ENCODE data around the gene SLC2A9. TPM values are rescaled to one million over a fixed set of nuclear protein-coding genes. Genes with fewer than 3 reads are reported as not detected.

SLC2A9 gene
- total and polyA plus RNA-seq, 2 of the 4 experiments (the other 2 are of a cell fraction): 0.72 to 2.1 TPM

DNA sequence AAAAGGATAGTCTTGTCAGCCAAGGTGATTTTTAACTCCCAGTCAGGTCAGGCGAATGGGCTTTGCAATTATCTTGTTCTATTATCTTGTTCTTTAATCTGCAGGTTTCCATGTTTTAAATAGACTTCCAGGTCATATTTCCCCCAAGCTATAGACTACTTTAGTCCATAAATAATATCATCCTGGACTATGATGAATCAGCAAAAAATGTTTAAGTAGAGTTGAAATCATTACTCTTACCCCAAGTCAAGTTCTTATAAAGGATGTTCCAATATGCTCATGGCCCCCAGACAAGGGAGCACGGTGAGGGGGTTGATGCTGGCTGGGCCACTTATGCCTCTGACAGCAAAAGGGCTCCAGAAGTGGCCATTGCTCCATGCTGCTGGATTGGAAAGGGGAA lies 75.1 kb downstream of the SLC2A9 start:
- Histone ChIP-seq H4K20me1 (ENCODE audit: insufficient read depth, low read length) (no peaks in the 10 kb centered on the region), H3K27ac (ENCODE audit: insufficient read depth, low read length) (no peak overlapping the region), H3K56ac (ENCODE audit: extremely low read depth, insufficient read depth, low read length) (no peak overlapping the region), H3K36me3 (ENCODE audit: control insufficient read depth, insufficient read depth, low read length) (no peaks in the 10 kb centered on the region), H3K18ac (ENCODE audit: low read depth, low read length) (no peak overlapping the region), H3K4ac (ENCODE audit: low read depth, low read length) (no peak overlapping the region), H2BK15ac (ENCODE audit: low read depth, low read length) (no peak overlapping the region), H3K9me3 (ENCODE audit: control insufficient read depth, insufficient read depth, low read length) (no peaks in the 10 kb centered on the region), H3K23ac (ENCODE audit: low read depth, low read length) (no peak overlapping the region), H2BK5ac (ENCODE audit: low read depth, low read length, poor library complexity, severe bottlenecking) (no peak overlapping the region), H2AK9ac (replicated peaks; ENCODE audit: low read depth, low read length, poor library complexity) (no peak overlapping the region), H4K91ac (ENCODE audit: insufficient read depth, low read depth, low read length) (no peak overlapping the region), H4K8ac (ENCODE audit: low read depth in 2 of 2, low read length in 2 of 2) (no peak overlapping the region), H2AFZ (replicated peaks; ENCODE audit: low read length, poor library complexity) (no peak overlapping the region), H3K79me1 (ENCODE audit: low read depth in 1 of 2, low read length in 2 of 2) (no peaks in the 10 kb centered on the region), H3K9ac (ENCODE audit: low read depth, low read length) (no peak overlapping the region), H2AK5ac (ENCODE audit: low read depth, low read length) (no peak overlapping the region), H4K5ac (ENCODE audit: low read depth, low read length) (no peak overlapping the region), H3K4me2 (ENCODE audit: low read depth, low read length) (no peak overlapping the region), H3K9me1 (ENCODE audit: insufficient read depth, low read length) (no peaks in the 10 kb centered on the region), H2BK20ac (ENCODE audit: low read depth, low read length) (no peak overlapping the region), H2BK120ac (ENCODE audit: low read depth, low read length) (no peak overlapping the region), H3K14ac (replicated peaks; ENCODE audit: low read depth, low read length) (no peak overlapping the region), H3K4me1 (ENCODE audit: control insufficient read depth, insufficient read depth, low read length) (no peaks in the 10 kb centered on the region), H3K4me3 (ENCODE audit: insufficient read depth, low read depth, low read length) (no peak overlapping the region), H3K27me3 (ENCODE audit: control insufficient read depth, insufficient read depth, low read length) (no peaks in the 10 kb centered on the region; the same call in 1 of the 2 replicates)
- intact Hi-C loops (cut with micrococcal nuclease) (no loop called here), in situ Hi-C loops (cut with MboI; ENCODE audit: low sequenced_read_pairs) (no loop called here), dilution Hi-C loops (cut with HindIII; ENCODE audit: low sequenced_read_pairs, unreplicated experiment) (no loop called here)
- BruUV-seq (replicated peaks): no TSS peak
- no CpG with 5 or more reads among the region's 2 CpGs for WGBS, 2 experiments (ENCODE audit: extremely low coverage in 2 of 2, insufficient read length in 1 of 2)
- DNase-seq (no peak), ATAC-seq (ENCODE audit: low read depth) (no peak)
- TF ChIP-seq CHD1 (IDR thresholded peaks at IDR 0.05; ENCODE audit: low read depth, low read length) (no peak), FOS (IDR thresholded peaks at IDR 0.05; ENCODE audit: low read depth, low read length) (no peak), POLR2A (IDR thresholded peaks at IDR 0.05; ENCODE audit: low read depth, low read length) (no peak), RFX5 (IDR thresholded peaks at IDR 0.05; ENCODE audit: low read depth, low read length) (no peak), MAFK (IDR thresholded peaks at IDR 0.05; ENCODE audit: low read depth, low read length) (peak; percentile 83), SMC3 (IDR thresholded peaks at IDR 0.05; ENCODE audit: low read depth, low read length) (no peak)
- TF ChIP-seq, protein P1, sequence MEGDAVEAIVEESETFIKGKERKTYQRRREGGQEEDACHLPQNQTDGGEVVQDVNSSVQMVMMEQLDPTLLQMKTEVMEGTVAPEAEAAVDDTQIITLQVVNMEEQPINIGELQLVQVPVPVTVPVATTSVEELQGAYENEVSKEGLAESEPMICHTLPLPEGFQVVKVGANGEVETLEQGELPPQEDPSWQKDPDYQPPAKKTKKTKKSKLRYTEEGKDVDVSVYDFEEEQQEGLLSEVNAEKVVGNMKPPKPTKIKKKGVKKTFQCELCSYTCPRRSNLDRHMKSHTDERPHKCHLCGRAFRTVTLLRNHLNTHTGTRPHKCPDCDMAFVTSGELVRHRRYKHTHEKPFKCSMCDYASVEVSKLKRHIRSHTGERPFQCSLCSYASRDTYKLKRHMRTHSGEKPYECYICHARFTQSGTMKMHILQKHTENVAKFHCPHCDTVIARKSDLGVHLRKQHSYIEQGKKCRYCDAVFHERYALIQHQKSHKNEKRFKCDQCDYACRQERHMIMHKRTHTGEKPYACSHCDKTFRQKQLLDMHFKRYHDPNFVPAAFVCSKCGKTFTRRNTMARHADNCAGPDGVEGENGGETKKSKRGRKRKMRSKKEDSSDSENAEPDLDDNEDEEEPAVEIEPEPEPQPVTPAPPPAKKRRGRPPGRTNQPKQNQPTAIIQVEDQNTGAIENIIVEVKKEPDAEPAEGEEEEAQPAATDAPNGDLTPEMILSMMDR (conservative IDR thresholded peaks at IDR 0.05; ENCODE audit: low read depth, low read length): no peak
- TF ChIP-seq, protein P2, sequence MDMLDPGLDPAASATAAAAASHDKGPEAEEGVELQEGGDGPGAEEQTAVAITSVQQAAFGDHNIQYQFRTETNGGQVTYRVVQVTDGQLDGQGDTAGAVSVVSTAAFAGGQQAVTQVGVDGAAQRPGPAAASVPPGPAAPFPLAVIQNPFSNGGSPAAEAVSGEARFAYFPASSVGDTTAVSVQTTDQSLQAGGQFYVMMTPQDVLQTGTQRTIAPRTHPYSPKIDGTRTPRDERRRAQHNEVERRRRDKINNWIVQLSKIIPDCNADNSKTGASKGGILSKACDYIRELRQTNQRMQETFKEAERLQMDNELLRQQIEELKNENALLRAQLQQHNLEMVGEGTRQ (IDR thresholded peaks at IDR 0.05; ENCODE audit: low read depth, low read length): no peak
- TF ChIP-seq, protein P3, sequence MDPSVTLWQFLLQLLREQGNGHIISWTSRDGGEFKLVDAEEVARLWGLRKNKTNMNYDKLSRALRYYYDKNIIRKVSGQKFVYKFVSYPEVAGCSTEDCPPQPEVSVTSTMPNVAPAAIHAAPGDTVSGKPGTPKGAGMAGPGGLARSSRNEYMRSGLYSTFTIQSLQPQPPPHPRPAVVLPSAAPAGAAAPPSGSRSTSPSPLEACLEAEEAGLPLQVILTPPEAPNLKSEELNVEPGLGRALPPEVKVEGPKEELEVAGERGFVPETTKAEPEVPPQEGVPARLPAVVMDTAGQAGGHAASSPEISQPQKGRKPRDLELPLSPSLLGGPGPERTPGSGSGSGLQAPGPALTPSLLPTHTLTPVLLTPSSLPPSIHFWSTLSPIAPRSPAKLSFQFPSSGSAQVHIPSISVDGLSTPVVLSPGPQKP (IDR thresholded peaks at IDR 0.05; ENCODE audit: borderline replicate concordance, low read depth, low read length): no peak
- ChIA-PET CTCF (no interaction called here), POLR2A (ENCODE audit: unreplicated experiment) (no interaction called here)
